SK-N-SH treated with all-trans-retinoic acid at 6 μM for 48 hours (cell line): ENCODE data around the gene ZNF813.
A peak's percentile ranks its signal among the peaks of the same experiment; 100 is the strongest.
"Not testable (repeated sequence)": the region's sequence is repeated elsewhere in the genome, so short reads cannot be mapped to it uniquely, and the experiment has no call there.

ENCODE experiments used
- ATAC-seq: fragments of 200-7000 bp; cut with Tn5 transposase; 3 replicates; pipeline ENCODE4 v1.9.1; 2020; ENCODE audit warnings: mild to moderate bottlenecking, moderate library complexity
- ARNTL ChIP-seq: fragments of 450-650 bp; formaldehyde crosslinking; IDR thresholded peaks from 2 replicates; pipeline ENCODE4 v1.5.0; 2020; ENCODE audit warnings: low read depth, mild to moderate bottlenecking, moderate library complexity, borderline replicate concordance
- BACH2 ChIP-seq: fragments of 250-450 bp; sonication (Bioruptor Pico); IDR thresholded peaks from 2 replicates; pipeline ENCODE4 v1.9.0; 2021; ENCODE audit warnings: mild to moderate bottlenecking, borderline replicate concordance
- CREB5 ChIP-seq: fragments of 250-450 bp; sonication (Bioruptor Pico); IDR thresholded peaks from 2 replicates; pipeline ENCODE4 v1.5.1; 2020; ENCODE audit warnings: low read depth, mild to moderate bottlenecking, moderate library complexity
- CSDC2 ChIP-seq: fragments of 250-450 bp; sonication (Bioruptor Pico); IDR thresholded peaks from 2 replicates; pipeline ENCODE4 v1.5.0; 2020; ENCODE audit warnings: mild to moderate bottlenecking, moderate library complexity
- CSRNP3 ChIP-seq: fragments of 250-450 bp; sonication (Bioruptor Pico); IDR thresholded peaks from 2 replicates; pipeline ENCODE4 v1.5.1; 2021; ENCODE audit warnings: mild to moderate bottlenecking, moderate library complexity
- ESRRG ChIP-seq: fragments of 250-450 bp; sonication (Bioruptor Pico); IDR thresholded peaks from 2 replicates; pipeline ENCODE4 v1.6.1; 2021; ENCODE audit warnings: mild to moderate bottlenecking
- ISL1 ChIP-seq: fragments of 250-450 bp; sonication (Bioruptor Pico); IDR thresholded peaks from 2 replicates; pipeline ENCODE4 v2.1.2; 2022; ENCODE audit warnings: mild to moderate bottlenecking, moderate library complexity
- OSR1 ChIP-seq: fragments of 250-450 bp; sonication (Bioruptor Pico); IDR thresholded peaks from 2 replicates; pipeline ENCODE4 v1.8.0; 2022; ENCODE audit warnings: moderate library complexity, mild to moderate bottlenecking, inconsistent platforms
- PATZ1 ChIP-seq: fragments of 250-450 bp; sonication (Bioruptor Pico); IDR thresholded peaks from 2 replicates; pipeline ENCODE4 v1.8.0; 2020; ENCODE audit warnings: mild to moderate bottlenecking, moderate library complexity, borderline replicate concordance
- POU6F1 ChIP-seq: fragments of 250-450 bp; sonication (Bioruptor Pico); IDR thresholded peaks from 2 replicates; pipeline ENCODE4 v1.8.0; 2021; ENCODE audit warnings: low read depth, mild to moderate bottlenecking, moderate library complexity, borderline replicate concordance
- RARB ChIP-seq: fragments of 250-450 bp; sonication (Bioruptor Pico); IDR thresholded peaks from 2 replicates; pipeline ENCODE4 v1.8.0; 2021; ENCODE audit warnings: mild to moderate bottlenecking, moderate library complexity
- TCF4 ChIP-seq: fragments of 250-450 bp; sonication (Bioruptor Pico); IDR thresholded peaks from 2 replicates; pipeline ENCODE4 v1.8.0; 2021; ENCODE audit warnings: mild to moderate bottlenecking, moderate library complexity, borderline replicate concordance
- TOX ChIP-seq: fragments of 250-450 bp; sonication (Bioruptor Pico); IDR thresholded peaks from 2 replicates; pipeline ENCODE4 v1.8.0; 2021; ENCODE audit warnings: mild to moderate bottlenecking, moderate library complexity, borderline replicate concordance
- TSHZ2 ChIP-seq: fragments of 250-450 bp; sonication (Bioruptor Pico); IDR thresholded peaks from 2 replicates; pipeline ENCODE4 v1.5.0; 2020; ENCODE audit warnings: mild to moderate bottlenecking, moderate library complexity
- ZFP3 ChIP-seq: fragments of 250-450 bp; sonication (Bioruptor Pico); IDR thresholded peaks from 2 replicates; pipeline ENCODE4 v1.5.0; 2020; ENCODE audit warnings: mild to moderate bottlenecking, moderate library complexity
- ZFP30 ChIP-seq: fragments of 450-650 bp; formaldehyde crosslinking; IDR thresholded peaks from 2 replicates; pipeline ENCODE4 v1.5.0; 2022; ENCODE audit warnings: mild to moderate bottlenecking, moderate library complexity
- ZNF565 ChIP-seq: fragments of 450-650 bp; formaldehyde crosslinking; conservative IDR thresholded peaks from 2 replicates; pipeline ENCODE4 v1.5.0; 2020; ENCODE audit warnings: low read depth, mild to moderate bottlenecking, moderate library complexity
- ZNF70 ChIP-seq: fragments of 450-650 bp; formaldehyde crosslinking; IDR thresholded peaks from 2 replicates; pipeline ENCODE4 v1.5.0; 2020; ENCODE audit warnings: mild to moderate bottlenecking, moderate library complexity

ZNF813 gene

GRCh38 chr19:53509443-53509842 lies 41.9 kb downstream of the ZNF813 start (continued):
- no peak for TF ChIP-seq TOX
- no peak for TF ChIP-seq PATZ1 (CRISPR knock-in tag)
- no peak for TF ChIP-seq CSDC2 (CRISPR knock-in tag)

- ATAC-seq, result no peak
Measured at GRCh38 chr19:53509845-53510244, 42.3 kb downstream of the ZNF813 start.

GRCh38 chr19:53511357-53511756 lies 43.8 kb downstream of the ZNF813 start:
- no peak for TF ChIP-seq PATZ1 (CRISPR knock-in tag)
- TF ChIP-seq TSHZ2 (CRISPR knock-in tag), result no peak
- TF ChIP-seq OSR1 (CRISPR knock-in tag), result no peak
- TF ChIP-seq BACH2 (CRISPR knock-in tag), result no peak
- no peak for TF ChIP-seq ZFP30 (CRISPR knock-in tag)
- no peak for TF ChIP-seq CREB5 (CRISPR knock-in tag)
- TF ChIP-seq ZNF70 (CRISPR knock-in tag), result no peak
- no peak for TF ChIP-seq CSRNP3
- TF ChIP-seq ZNF565, result no peak
- TF ChIP-seq ZFP3 (CRISPR knock-in tag), result no peak
- no peak for ATAC-seq

More at GRCh38 chr19:53509845-53510244, 42.3 kb downstream of the ZNF813 start:
- TF ChIP-seq ZFP3 (CRISPR knock-in tag) (no peak), ARNTL (CRISPR knock-in tag) (no peak)

- TF ChIP-seq POU6F1 (CRISPR knock-in tag), result no peak
- no peak for TF ChIP-seq ISL1 (CRISPR knock-in tag)
- no peak for TF ChIP-seq ZNF565
- TF ChIP-seq TCF4 (CRISPR knock-in tag), result no peak
- no peak for TF ChIP-seq RARB (CRISPR knock-in tag)
- TF ChIP-seq PATZ1 (CRISPR knock-in tag), result no peak
- TF ChIP-seq ARNTL (CRISPR knock-in tag), result no peak
- no peak for TF ChIP-seq BACH2 (CRISPR knock-in tag)
- no peak for TF ChIP-seq ESRRG (CRISPR knock-in tag)
- TF ChIP-seq CSDC2 (CRISPR knock-in tag), result no peak
- no peak for TF ChIP-seq OSR1 (CRISPR knock-in tag)
- TF ChIP-seq TSHZ2 (CRISPR knock-in tag), result no peak
Measured at GRCh38 chr19:53511933-53512374, 44.4 kb downstream of the ZNF813 start.

GRCh38 chr19:53515047-53515446 lies 47.5 kb downstream of the ZNF813 start:
- not testable (repeated sequence) for ATAC-seq

More at GRCh38 chr19:53511933-53512374, 44.4 kb downstream of the ZNF813 start:
- ATAC-seq, result peak; percentile 90
